K562 (cell line): Measurements from ENCODE around the gene NOL8. TPM values are rescaled to one million over a fixed set of nuclear protein-coding genes. Genes with fewer than 3 reads are reported as not detected.
A peak's percentile ranks its signal among the peaks of the same experiment; 100 is the strongest.

Experiments used
- BRD4 ChIP-seq: fragments of 200-600 bp; sonication (generic); IDR thresholded peaks from 2 replicates; pipeline ENCODE4 v1.6.1; 2017; ENCODE audit warnings: inconsistent platforms
- CXXC5 ChIP-seq: fragments of 250-450 bp; sonication (Bioruptor Pico); IDR thresholded peaks from 2 replicates; pipeline ENCODE4 v1.8.0; 2022; ENCODE audit warnings: inconsistent platforms, mild to moderate bottlenecking, moderate library complexity
- EHMT2 ChIP-seq: fragments of 450-650 bp; IDR thresholded peaks from 2 replicates; pipeline ENCODE4 v1.6.1; 2018; ENCODE audit warnings: antibody characterized with exemption
- EP300 ChIP-seq: IDR thresholded peaks from 2 replicates; pipeline ENCODE4 v1.6.1; 2012; ENCODE audit warnings: low read length, improper control_type of control experiment
- MYBL2 ChIP-seq, 2 experiments: fragments of 450-650 bp in 1 of 2; sonication (generic) in 1 of 2; formaldehyde crosslinking in 1 of 2; IDR thresholded peaks; 2 replicates each; pipeline versions ENCODE4 v1.6.1 to v1.8.1; 2017 to 2022; ENCODE audit warnings: borderline replicate concordance in 1 of 2, inconsistent platforms in 1 of 2, low read depth in 1 of 2, mild to moderate bottlenecking in 1 of 2, missing genetic modification reagents in 1 of 2, moderate library complexity in 1 of 2
- NCOR1 ChIP-seq: fragments of 450-650 bp; IDR thresholded peaks from 2 replicates; pipeline ENCODE4 v1.6.1; 2016; ENCODE audit warnings: mild to moderate bottlenecking, moderate library complexity
- NONO ChIP-seq, 2 experiments: fragments of 200-400 bp in 1 of 2; fragments of 450-650 bp in 1 of 2; formaldehyde crosslinking in 1 of 2; IDR thresholded peaks; 2 replicates each; pipeline ENCODE4 v1.6.1; 2017; ENCODE audit warnings: low read depth in 2 of 2, mild to moderate bottlenecking in 2 of 2, moderate library complexity in 2 of 2, low read length in 1 of 2
- PHB2 ChIP-seq: fragments of 450-650 bp; IDR thresholded peaks from 2 replicates; pipeline ENCODE4 v1.6.1; 2017; ENCODE audit warnings: low read depth
- POLR2A ChIP-seq: fragments of 450-650 bp; conservative IDR thresholded peaks from 2 replicates; pipeline ENCODE4 v1.6.1; 2016
- RBBP5 ChIP-seq: fragments of 200-600 bp; sonication (generic); IDR thresholded peaks from 2 replicates; pipeline ENCODE4 v1.6.1; 2012; ENCODE audit warnings: borderline replicate concordance, mild to moderate bottlenecking, low read length, control low read depth, inconsistent platforms; ENCODE audit not compliant: insufficient read depth, poor library complexity, severe bottlenecking
- SMAD4 ChIP-seq: fragments of 250-450 bp; sonication (Bioruptor Pico); conservative IDR thresholded peaks from 2 replicates; pipeline ENCODE4 v1.8.0; 2021; ENCODE audit warnings: inconsistent platforms, mild to moderate bottlenecking, moderate library complexity
- SRSF3 ChIP-seq: fragments of 200-400 bp; formaldehyde crosslinking; IDR thresholded peaks from 2 replicates; pipeline ENCODE4 v1.6.1; 2016; ENCODE audit warnings: mild to moderate bottlenecking, low read length, moderate library complexity; ENCODE audit not compliant: insufficient read depth
- TCF15 ChIP-seq: fragments of 250-450 bp; sonication (Bioruptor Pico); IDR thresholded peaks from 2 replicates; pipeline ENCODE4 v1.8.0; 2022; ENCODE audit warnings: moderate library complexity, mild to moderate bottlenecking, inconsistent platforms
- TCF7 ChIP-seq: sonication (generic); IDR thresholded peaks from 2 replicates; pipeline ENCODE4 v1.6.1; 2016; ENCODE audit warnings: antibody characterized with exemption, borderline replicate concordance
- TEAD2 ChIP-seq: fragments of 450-650 bp; IDR thresholded peaks from 2 replicates; pipeline ENCODE4 v1.6.1; 2016; ENCODE audit warnings: missing genetic modification characterization, control low read depth, missing compliant biosample characterization
- ZNF280B ChIP-seq: fragments of 250-450 bp; sonication (Bioruptor Pico); IDR thresholded peaks from 2 replicates; pipeline ENCODE4 v1.5.1; 2021; ENCODE audit warnings: mild to moderate bottlenecking
- ZNF75A ChIP-seq: fragments of 450-650 bp; formaldehyde crosslinking; IDR thresholded peaks from 2 replicates; pipeline ENCODE4 v1.4.0; 2020; ENCODE audit warnings: mild to moderate bottlenecking
- polyA plus RNA-seq, 8 experiments: library from polyadenylated mRNA; depleted of rRNA in 4 of 8; stranded (reverse) in 5 of 8; unstranded in 3 of 8; fragments of >200 nt; fragmentation: Nextera tagmentation in 2 of 8; fragmentation: Illumina TruSeq in 1 of 8; extraction: Ambion mirVana in 2 of 8; extraction: Trizol in 1 of 8; gene quantifications; 2 replicates each; pipeline versions ENCODE4 v1.2.1 to v1.2.3, GENCODE V29; 2011 to 2014; ENCODE audit warnings: inconsistent platforms in 1 of 8, missing spikeins in 1 of 8
- total RNA-seq, 7 experiments: library from RNA; depleted of rRNA in 6 of 7; stranded (reverse); fragments of >200 nt in 6 of 7; fragmentation: Illumina TruSeq in 2 of 7; extraction: Trizol in 2 of 7; gene quantifications; 2 replicates each; pipeline versions ENCODE4 v1.2.1 to v1.2.3, GENCODE V29; 2011 to 2021; ENCODE audit warnings: low replicate concordance in 1 of 7
- TF ChIP-seq, protein P1 (sequence below): fragments of 450-650 bp; IDR thresholded peaks from 2 replicates; pipeline ENCODE4 v1.6.1; 2016; ENCODE audit warnings: borderline replicate concordance
- TF ChIP-seq, protein P2 (sequence below), 3 experiments: fragments of 200-800 bp in 1 of 3; fragments of 250-450 bp in 1 of 3; fragments of 450-650 bp in 1 of 3; sonication (Bioruptor Pico) in 1 of 3; sonication (Bioruptor generic) in 1 of 3; formaldehyde crosslinking in 1 of 3; IDR thresholded peaks; 2 replicates each; pipeline versions ENCODE4 v1.6.1 to v1.8.0; 2016 to 2022; ENCODE audit warnings: mild to moderate bottlenecking in 2 of 3, missing genetic modification characterization in 2 of 3, missing compliant biosample characterization in 1 of 3, moderate library complexity in 1 of 3

The NOL8 gene
- total and polyA plus RNA-seq, 9 of the 15 experiments (the other 6 are each of a cell fraction or from before 2014, with no cell fraction given): 51.3 to 91.5 (median 58.7) TPM

- TF ChIP-seq BRD4 (no peak), EP300 (no peak), PHB2 (no peak), SRSF3 (no peak), ZNF280B (no peak), NONO (IDR thresholded peaks at IDR 0.05; ENCODE audit: low read depth in 2 of 2, low read length in 1 of 2) (no peak), TCF15 (CRISPR knock-in tag) (no peak), NCOR1 (0 out of 2 replicates have a peak, but pooled peaks have one; percentile 9), ZNF75A (CRISPR knock-in tag) (no peak), POLR2A (no peak), TEAD2 (tag) (no peak), RBBP5 (no peak), MYBL2 (IDR thresholded peaks at IDR 0.05; ENCODE audit: low read depth) (0 out of 2 replicates have a peak, but pooled peaks have one; percentile 17), MYBL2 (CRISPR knock-in tag; IDR thresholded peaks at IDR 0.05; ENCODE audit: borderline replicate concordance) (no peak), CXXC5 (CRISPR knock-in tag) (no peak), TCF7 (no peak), EHMT2 (no peak), SMAD4 (CRISPR knock-in tag) (no peak)
- TF ChIP-seq, protein P1, sequence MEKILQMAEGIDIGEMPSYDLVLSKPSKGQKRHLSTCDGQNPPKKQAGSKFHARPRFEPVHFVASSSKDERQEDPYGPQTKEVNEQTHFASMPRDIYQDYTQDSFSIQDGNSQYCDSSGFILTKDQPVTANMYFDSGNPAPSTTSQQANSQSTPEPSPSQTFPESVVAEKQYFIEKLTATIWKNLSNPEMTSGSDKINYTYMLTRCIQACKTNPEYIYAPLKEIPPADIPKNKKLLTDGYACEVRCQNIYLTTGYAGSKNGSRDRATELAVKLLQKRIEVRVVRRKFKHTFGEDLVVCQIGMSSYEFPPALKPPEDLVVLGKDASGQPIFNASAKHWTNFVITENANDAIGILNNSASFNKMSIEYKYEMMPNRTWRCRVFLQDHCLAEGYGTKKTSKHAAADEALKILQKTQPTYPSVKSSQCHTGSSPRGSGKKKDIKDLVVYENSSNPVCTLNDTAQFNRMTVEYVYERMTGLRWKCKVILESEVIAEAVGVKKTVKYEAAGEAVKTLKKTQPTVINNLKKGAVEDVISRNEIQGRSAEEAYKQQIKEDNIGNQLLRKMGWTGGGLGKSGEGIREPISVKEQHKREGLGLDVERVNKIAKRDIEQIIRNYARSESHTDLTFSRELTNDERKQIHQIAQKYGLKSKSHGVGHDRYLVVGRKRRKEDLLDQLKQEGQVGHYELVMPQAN: no peak
- TF ChIP-seq, protein P2, sequence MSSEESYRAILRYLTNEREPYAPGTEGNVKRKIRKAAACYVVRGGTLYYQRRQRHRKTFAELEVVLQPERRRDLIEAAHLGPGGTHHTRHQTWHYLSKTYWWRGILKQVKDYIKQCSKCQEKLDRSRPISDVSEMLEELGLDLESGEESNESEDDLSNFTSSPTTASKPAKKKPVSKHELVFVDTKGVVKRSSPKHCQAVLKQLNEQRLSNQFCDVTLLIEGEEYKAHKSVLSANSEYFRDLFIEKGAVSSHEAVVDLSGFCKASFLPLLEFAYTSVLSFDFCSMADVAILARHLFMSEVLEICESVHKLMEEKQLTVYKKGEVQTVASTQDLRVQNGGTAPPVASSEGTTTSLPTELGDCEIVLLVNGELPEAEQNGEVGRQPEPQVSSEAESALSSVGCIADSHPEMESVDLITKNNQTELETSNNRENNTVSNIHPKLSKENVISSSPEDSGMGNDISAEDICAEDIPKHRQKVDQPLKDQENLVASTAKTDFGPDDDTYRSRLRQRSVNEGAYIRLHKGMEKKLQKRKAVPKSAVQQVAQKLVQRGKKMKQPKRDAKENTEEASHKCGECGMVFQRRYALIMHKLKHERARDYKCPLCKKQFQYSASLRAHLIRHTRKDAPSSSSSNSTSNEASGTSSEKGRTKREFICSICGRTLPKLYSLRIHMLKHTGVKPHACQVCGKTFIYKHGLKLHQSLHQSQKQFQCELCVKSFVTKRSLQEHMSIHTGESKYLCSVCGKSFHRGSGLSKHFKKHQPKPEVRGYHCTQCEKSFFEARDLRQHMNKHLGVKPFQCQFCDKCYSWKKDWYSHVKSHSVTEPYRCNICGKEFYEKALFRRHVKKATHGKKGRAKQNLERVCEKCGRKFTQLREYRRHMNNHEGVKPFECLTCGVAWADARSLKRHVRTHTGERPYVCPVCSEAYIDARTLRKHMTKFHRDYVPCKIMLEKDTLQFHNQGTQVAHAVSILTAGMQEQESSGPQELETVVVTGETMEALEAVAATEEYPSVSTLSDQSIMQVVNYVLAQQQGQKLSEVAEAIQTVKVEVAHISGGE (CRISPR knock-in tag; IDR thresholded peaks at IDR 0.05): no peak
These were observed 32.6 kb downstream of the NOL8 start (continued) for GRCh38 chr9:92292338-92293074.
